PC-9 (cell line): Measurements from ENCODE around the gene LAX1. TPM values are rescaled to one million over a fixed set of nuclear protein-coding genes. Genes with fewer than 3 reads are reported as not detected.
"Not testable (repeated sequence)": the region's sequence is repeated elsewhere in the genome, so short reads cannot be mapped to it uniquely, and the experiment has no call there.

Experiments
- BruUV-seq: library from RNA; stranded (reverse); fragments of 400-500 nt; replicated peaks from 2 replicates; lab custom pipeline; 2021; lab: Mats Ljungman, UMichigan
- CTCF ChIA-PET: fragments of 300-600 bp; sonication (Branson Sonifier 250); formaldehyde crosslinking; loops from one replicate; lab custom pipeline; 2022; ENCODE audit warnings: antibody characterized with exemption; lab: Charles Lee
- POLR2A ChIA-PET: fragments of 300-600 bp; sonication (Branson Sonifier 250); formaldehyde crosslinking; loops from one replicate; lab custom pipeline; 2022; ENCODE audit warnings: antibody characterized with exemption; ENCODE audit not compliant: unreplicated experiment; lab: Charles Lee
- DNase-seq, 2 experiments: peaks; one replicate each; pipeline versions ENCODE4 v3.0.0 to v3.0.0-alpha.2; 2015 to 2022; ENCODE audit warnings: mixed read lengths in 1 of 2
- H2AFZ ChIP-seq: fragments of 200-600 bp; sonication (generic); 2 replicates; pipeline ENCODE4 v1.8.1; 2017; ENCODE audit warnings: antibody characterized with exemption
- H3F3A ChIP-seq: fragments of 200-600 bp; sonication (generic); 2 replicates; pipeline ENCODE4 v1.8.1; 2017; ENCODE audit warnings: antibody characterized with exemption, mild to moderate bottlenecking, low read depth; ENCODE audit not compliant: insufficient read depth
- H3K27ac ChIP-seq: fragments of 200-600 bp; sonication (generic); 2 replicates; pipeline ENCODE4 v1.6.1; 2016; ENCODE audit warnings: mixed run types
- H3K27me3 ChIP-seq: fragments of 200-600 bp; sonication (generic); 2 replicates; pipeline ENCODE4 v1.6.1; 2016; ENCODE audit warnings: low read depth, mixed run types; ENCODE audit not compliant: insufficient read depth
- H3K36me3 ChIP-seq: fragments of 200-600 bp; sonication (generic); 2 replicates; pipeline ENCODE4 v1.6.1; 2016; ENCODE audit warnings: low read depth, mixed run types
- H3K4me1 ChIP-seq: fragments of 200-600 bp; sonication (generic); replicated peaks from 2 replicates; pipeline ENCODE4 v1.6.1; 2016; ENCODE audit warnings: mixed run types; ENCODE audit not compliant: insufficient read depth
- H3K4me2 ChIP-seq: fragments of 200-600 bp; sonication (generic); 2 replicates; pipeline ENCODE4 v1.6.1; 2017; ENCODE audit warnings: mixed run types
- H3K4me3 ChIP-seq: fragments of 200-600 bp; sonication (generic); 2 replicates; pipeline ENCODE4 v1.6.1; 2016; ENCODE audit warnings: mixed run types
- H3K79me2 ChIP-seq: fragments of 200-600 bp; sonication (generic); 2 replicates; pipeline ENCODE4 v1.6.1; 2017; ENCODE audit warnings: low read depth, mixed run types
- H3K9me2 ChIP-seq: fragments of 200-600 bp; sonication (generic); 2 replicates; pipeline ENCODE4 v1.8.1; 2017; ENCODE audit warnings: mild to moderate bottlenecking; ENCODE audit not compliant: insufficient read depth
- H3K9me3 ChIP-seq: fragments of 200-600 bp; sonication (generic); 2 replicates; pipeline ENCODE4 v1.8.1; 2016; ENCODE audit warnings: low read depth; ENCODE audit not compliant: insufficient read depth
- H4K20me1 ChIP-seq: fragments of 200-600 bp; sonication (generic); 2 replicates; pipeline ENCODE4 v1.8.1; 2017; ENCODE audit not compliant: insufficient read depth
- CTCF ChIP-seq: fragments of 200-600 bp; sonication (generic); conservative IDR thresholded peaks from 2 replicates; pipeline ENCODE4 v1.6.1; 2017; ENCODE audit warnings: mixed run types, antibody characterized with exemption, mild to moderate bottlenecking, moderate library complexity
- EZH2 ChIP-seq: fragments of 200-600 bp; sonication (generic); IDR thresholded peaks from 2 replicates; pipeline ENCODE4 v1.8.0; 2017; ENCODE audit warnings: antibody characterized with exemption, low read depth
- intact Hi-C: fragments of 100-400 bp; cut with micrococcal nuclease; formaldehyde crosslinking; loops from one replicate; pipeline ENCODE4 v1.10.0; 2022; ENCODE audit not compliant: unreplicated experiment
- total RNA-seq: library from RNA; stranded (reverse); gene quantifications from 2 replicates; pipeline ENCODE4 v1.2.3, GENCODE V29; 2021

Gene LAX1
- total RNA-seq, 1 experiment from 2014 or later: not detected

- H4K20me1 ChIP-seq: peaks cover 2% of the 10 kb centered on the region; the same call in 1 of the 2 replicates
- peaks cover 7% of the 10 kb centered on the region for H3K79me2 ChIP-seq
- peaks cover 20% of the 10 kb centered on the region for H3K4me1 ChIP-seq
- H3K27ac ChIP-seq: no peak overlapping the region
- intact Hi-C loops: no loop called here
- H3K27me3 ChIP-seq: no peaks in the 10 kb centered on the region
- POLR2A ChIA-PET: interaction anchor here (0.5 kb wide), 1 partner anchor 1650 kb away, joined by 5 read pairs; no protein-coding TSS in a partner anchor
- no peak overlapping the region for H2AFZ ChIP-seq
- no TSS peak for BruUV-seq
- H3K9me3 ChIP-seq: no peaks in the 10 kb centered on the region
- no peak for DNase-seq
- H3K4me3 ChIP-seq: no peak overlapping the region
- CTCF ChIA-PET: no interaction called here
- TF ChIP-seq CTCF: no peak
- TF ChIP-seq EZH2: no peak
- no peaks in the 10 kb centered on the region for H3K36me3 ChIP-seq
- H3K4me2 ChIP-seq: no peak overlapping the region
- H3F3A ChIP-seq: peaks cover 19% of the 10 kb centered on the region; the same call in 1 of the 2 replicates
- no peaks in the 10 kb centered on the region for H3K9me2 ChIP-seq
These were observed 26.5 kb downstream of the LAX1 start for GRCh38 chr1:203791498-203791897.

GRCh38 chr1:203792486-203792885 is 27.5 kb downstream of the LAX1 start:
- Histone ChIP-seq H3K9me3 (no peaks in the 10 kb centered on the region), H3K9me2 (no peaks in the 10 kb centered on the region), H3K4me2 (peak overlapping the region; percentile 7; the same call in 1 of the 2 replicates), H3F3A (peaks cover 19% of the 10 kb centered on the region; the same call in 1 of the 2 replicates), H4K20me1 (peaks cover 12% of the 10 kb centered on the region), H3K4me3 (no peak overlapping the region), H3K27me3 (no peaks in the 10 kb centered on the region), H3K79me2 (peaks cover 17% of the 10 kb centered on the region), H3K27ac (0 out of 2 replicates have a peak overlapping the region, but pooled peaks have one; percentile 33), H2AFZ (no peak overlapping the region), H3K4me1 (peaks cover 30% of the 10 kb centered on the region), H3K36me3 (peaks cover 9% of the 10 kb centered on the region)
- BruUV-seq: no TSS peak
- intact Hi-C loops: no loop called here
- DNase-seq: peak in 1 of 2 experiments; percentile 62
- ChIA-PET CTCF (no interaction called here), POLR2A (no interaction called here)
- no peak for TF ChIP-seq EZH2
- TF ChIP-seq CTCF: no peak

GRCh38 chr1:203793561-203793960 is 28.6 kb downstream of the LAX1 start:
- CTCF ChIA-PET, BruUV-seq: not testable (repeated sequence)

More at GRCh38 chr1:203793561-203793960, 28.6 kb downstream of the LAX1 start:
- Histone ChIP-seq H3F3A (peaks cover 19% of the 10 kb centered on the region; the same call in 1 of the 2 replicates), H3K36me3 (peaks cover 19% of the 10 kb centered on the region), H3K4me1 (peaks cover 31% of the 10 kb centered on the region), H3K79me2 (peaks cover 27% of the 10 kb centered on the region), H4K20me1 (peaks cover 23% of the 10 kb centered on the region)
- H3K9me2 ChIP-seq, H3K9me3 ChIP-seq, H3K4me3 ChIP-seq, H3K27me3 ChIP-seq, H3K4me2 ChIP-seq, H2AFZ ChIP-seq, intact Hi-C loops, DNase-seq, POLR2A ChIA-PET, H3K27ac ChIP-seq: not testable (repeated sequence)
